Activated CD4-positive, CD25-positive, alpha-beta regulatory T cell (primary cell): ENCODE results near the gene RPUSD4.
"Not testable (repeated sequence)": the region's sequence is repeated elsewhere in the genome, so short reads cannot be mapped to it uniquely, and the experiment has no call there.

Experiments used
- DNase-seq, 4 experiments: peaks; one replicate each; lab custom pipeline; 2025; lab: John Stamatoyannopoulos, UW

Gene RPUSD4, protein sequence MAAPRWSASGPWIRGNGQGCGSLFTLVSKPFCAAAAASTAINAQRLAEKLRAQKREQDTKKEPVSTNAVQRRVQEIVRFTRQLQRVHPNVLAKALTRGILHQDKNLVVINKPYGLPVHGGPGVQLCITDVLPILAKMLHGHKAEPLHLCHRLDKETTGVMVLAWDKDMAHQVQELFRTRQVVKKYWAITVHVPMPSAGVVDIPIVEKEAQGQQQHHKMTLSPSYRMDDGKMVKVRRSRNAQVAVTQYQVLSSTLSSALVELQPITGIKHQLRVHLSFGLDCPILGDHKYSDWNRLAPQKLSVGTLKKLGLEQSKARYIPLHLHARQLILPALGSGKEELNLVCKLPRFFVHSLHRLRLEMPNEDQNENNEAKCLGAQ

GRCh38 chr11:126211236-126212088, at the start of gene RPUSD4, which contains the start of gene FAM118B:
Gene RPUSD4, minus strand, starts transcription at chr11:126211650. Its CDS starts 12 bp downstream, at chr11:126211638.
Gene FAM118B, plus strand, starts transcription at chr11:126211782. Its CDS starts 23,220 bp downstream, at chr11:126235002.
- DNase-seq: peak; percentile 96 to 99 (median 97)

DNA sequence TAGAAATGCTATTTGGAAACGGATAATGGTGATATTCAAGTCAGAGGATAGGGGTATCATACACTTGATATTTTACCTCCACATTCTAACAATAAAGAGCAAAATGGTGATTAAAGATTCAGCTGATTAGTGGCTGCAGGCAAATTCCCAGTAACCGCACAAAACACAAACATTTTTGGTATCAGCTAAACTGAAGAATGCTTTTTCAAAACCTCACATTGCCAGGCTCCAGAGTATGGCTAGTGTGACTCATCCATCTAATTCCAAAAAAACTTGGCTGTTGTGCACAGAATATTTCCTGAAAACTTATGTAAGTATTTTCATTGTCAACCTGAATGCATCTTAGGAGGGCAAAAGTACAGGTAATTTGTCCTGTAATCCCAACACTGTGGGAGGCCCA, 46.3 kb upstream of the RPUSD4 start:
- DNase-seq: no peak

DNA sequence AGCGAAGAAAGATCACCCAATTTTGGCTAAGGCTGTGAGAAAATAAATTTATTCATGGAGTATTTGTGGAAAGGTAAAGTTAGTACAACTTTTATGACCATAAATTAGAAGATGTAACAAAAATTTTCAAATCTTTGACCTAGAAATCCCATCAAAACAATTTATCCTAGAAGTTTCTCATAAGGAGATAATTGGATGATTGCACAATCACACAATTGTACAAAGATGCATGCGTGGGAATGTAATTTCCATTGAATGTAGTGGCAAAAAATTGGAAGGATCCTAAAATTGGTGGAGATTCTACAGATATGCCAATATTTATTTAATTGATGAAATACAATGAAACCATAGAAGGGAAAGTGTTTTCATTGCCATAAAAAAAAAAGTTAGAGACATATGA, 45.7 kb upstream of the RPUSD4 start:
- DNase-seq: no peak

GRCh38 chr11:126256216-126256615, 44.8 kb upstream of the RPUSD4 start:
- no peak for DNase-seq

DNA sequence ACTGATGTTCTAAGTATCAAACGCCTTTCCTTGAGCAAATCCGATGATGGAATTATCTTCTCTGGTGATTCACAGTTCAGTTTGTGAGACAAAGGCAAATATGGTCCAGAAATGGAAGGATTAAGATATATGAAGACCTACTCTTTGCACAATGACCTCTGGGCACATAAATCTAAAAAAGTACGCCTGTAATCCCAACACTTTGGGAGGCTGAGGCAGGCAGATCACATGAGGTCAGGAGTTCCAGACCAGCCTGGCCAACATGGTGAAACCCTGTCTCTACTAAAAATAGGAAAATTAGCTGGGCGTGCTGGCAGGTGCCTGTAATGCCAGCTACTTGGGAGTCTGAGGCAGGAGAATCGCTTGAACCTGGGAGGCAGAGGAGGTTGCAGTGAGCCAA, 44.1 kb upstream of the RPUSD4 start:
- not testable (repeated sequence) for DNase-seq

GRCh38 chr11:126254819-126255218, 43.4 kb upstream of the RPUSD4 start:
- no peak for DNase-seq

DNA sequence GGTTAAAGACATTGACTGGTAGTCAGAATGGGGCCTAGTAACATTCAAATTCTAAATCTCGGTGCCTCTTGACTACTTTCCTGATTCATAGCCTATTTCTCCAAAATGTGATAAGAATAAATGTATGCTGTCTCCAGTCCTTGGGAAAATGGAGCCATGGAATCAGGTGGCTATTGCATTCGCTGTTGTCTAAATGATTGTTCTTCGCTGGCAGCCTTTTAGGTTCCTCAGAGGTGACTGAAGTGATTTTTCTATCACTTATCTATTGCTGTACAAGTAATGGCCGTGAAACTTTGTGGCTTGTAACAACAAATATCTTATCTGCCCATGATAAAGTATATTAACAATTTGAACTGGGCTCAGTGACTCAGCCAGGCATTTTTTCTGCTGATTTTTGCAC, 41.8 kb upstream of the RPUSD4 start:
- no peak for DNase-seq

GRCh38 chr11:126246636-126247035, 35.2 kb upstream of the RPUSD4 start:
- no peak for DNase-seq

DNA sequence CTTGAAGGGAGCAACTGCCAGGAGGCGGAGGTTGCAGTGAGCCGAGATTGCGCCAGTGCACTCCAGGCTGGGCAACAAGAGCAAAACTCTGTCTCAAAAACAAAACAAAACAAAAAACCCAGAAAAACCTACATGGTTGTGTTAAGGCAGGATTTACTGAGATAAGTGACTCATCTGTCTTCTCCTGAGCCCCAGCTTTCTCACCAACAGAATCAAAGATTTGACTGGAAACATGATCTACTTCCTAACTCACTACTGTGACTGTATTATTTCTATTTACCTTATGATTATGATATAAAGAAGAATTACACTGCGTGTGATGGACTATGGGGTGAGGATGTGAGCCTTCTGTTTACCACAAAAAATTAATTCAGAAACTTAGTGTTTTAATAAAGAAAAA, 21.9 kb upstream of the RPUSD4 start:
- DNase-seq: no peak

GRCh38 chr11:126232683-126233082, 21.2 kb upstream of the RPUSD4 start:
- no peak for DNase-seq

- DNase-seq: no peak
Observed at GRCh38 chr11:126231725-126232459, 20.4 kb upstream of the RPUSD4 start.

DNA sequence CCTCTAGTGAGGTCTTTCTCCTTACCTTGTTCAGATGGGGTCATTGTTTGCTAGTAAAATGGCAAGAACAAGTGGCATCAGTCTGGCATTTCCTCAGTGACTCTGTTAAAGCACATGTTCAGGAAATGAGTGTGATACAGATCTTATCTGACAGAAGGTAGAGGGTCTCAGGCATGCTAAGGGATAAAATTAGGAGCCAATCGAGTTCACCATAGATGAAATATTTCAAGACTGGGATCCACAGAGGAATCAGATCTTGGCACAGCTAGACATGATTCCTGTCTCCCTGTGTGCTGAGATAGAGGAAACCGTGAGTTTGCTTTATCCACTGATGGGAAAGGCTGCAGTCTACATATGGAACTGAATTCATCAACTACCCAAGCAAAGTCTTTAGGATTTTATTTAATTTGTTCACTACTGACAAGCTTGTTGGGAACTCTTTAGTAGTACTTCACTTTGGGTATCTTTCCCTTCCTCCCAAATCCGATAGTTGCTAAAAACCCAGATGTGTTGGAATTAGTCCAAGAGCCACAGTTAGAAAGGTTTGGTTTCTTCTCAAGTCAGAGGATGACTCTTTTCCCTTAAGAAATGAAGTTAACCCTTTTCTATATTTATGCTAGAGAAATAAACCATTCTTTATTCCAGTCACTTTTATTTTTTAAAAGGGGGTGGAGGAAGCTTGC, 18.5 kb upstream of the RPUSD4 start:
- no peak for DNase-seq

DNA sequence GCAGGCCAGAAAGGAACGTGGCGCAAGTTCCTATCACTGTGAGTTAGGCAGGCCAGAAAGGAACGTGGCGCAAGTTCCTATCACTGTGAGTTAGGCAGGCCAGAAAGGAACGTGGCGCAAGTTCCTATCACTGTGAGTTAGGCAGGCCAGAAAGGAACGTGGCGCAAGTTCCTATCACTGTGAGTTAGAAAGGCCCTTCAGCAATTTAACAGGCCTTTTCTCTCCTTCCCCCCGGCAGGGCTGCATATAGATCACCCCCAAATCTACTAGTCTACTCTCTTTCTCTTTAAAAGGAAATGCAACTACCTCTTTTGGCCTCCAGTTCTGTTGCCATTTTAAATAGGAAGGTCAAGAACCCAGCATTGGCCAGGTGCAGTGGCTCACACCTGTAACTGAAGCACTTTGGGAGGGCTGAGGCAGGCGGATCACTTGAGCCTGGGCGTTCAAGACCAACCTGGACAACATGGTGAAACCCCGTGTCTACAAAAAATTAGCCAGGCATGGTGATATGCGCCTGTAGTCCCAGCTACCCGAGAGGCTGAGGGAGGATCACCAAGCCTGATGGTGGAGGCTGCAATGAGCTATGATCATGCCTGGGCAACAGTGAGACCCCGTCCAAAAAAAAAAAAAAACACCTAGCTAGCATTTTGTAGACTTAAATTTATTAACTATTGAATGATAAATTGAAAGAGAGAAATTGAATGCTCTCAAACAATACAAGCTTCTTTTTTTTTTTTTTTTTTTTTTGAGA, 15.1 kb upstream of the RPUSD4 start:
- no peak for DNase-seq

- no peak for DNase-seq
Observed at GRCh38 chr11:126225295-126225665, 13.8 kb upstream of the RPUSD4 start.

- no peak for DNase-seq
Observed at GRCh38 chr11:126224647-126225294, 13.3 kb upstream of the RPUSD4 start.

- DNase-seq: no peak
Observed at GRCh38 chr11:126219547-126219946, 8.1 kb upstream of the RPUSD4 start.

- no peak for DNase-seq
Observed at GRCh38 chr11:126217491-126217890, 6.0 kb upstream of the RPUSD4 start.

- DNase-seq: no peak
Observed at GRCh38 chr11:126216526-126217305, 5.3 kb upstream of the RPUSD4 start.

DNA sequence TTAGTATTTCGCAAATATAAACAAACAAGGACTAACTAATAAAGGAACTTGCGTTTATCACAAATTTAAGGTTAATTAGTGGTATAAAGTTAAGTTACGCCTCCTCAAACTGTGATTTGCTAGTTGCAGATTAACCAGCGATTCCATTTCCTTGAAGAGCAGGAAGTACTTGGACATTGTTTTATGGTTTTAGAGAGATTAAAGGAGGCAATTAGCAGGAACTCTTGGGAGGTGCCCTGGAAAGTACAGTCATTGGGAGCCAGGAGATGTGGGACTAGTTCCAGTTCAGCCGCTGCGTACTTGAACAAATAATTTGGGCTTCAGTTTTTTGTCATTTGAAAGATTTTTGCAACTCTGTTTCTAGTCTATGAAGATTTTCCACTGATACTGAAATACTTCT, 3.4 kb upstream of the RPUSD4 start:
- DNase-seq: no peak

DNA sequence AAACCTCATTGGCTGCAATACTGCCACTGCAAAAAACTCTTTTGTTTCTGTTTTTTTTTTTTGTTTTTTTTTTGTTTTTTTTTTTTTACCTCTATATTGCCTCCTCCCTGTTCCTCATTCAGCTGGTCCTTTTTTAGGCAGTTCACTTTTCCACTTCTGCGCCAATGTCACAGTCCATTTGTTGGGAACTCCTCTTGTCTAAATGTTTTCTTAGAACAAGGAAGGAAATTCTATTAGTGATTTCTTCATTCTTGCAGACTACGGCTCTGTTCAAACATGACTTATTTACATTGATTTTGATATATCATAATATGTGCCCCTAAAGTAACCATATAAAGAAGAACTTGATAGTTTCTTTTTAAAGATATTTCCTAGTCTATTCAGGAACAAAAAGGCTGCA, 3.0 kb upstream of the RPUSD4 start:
- no peak for DNase-seq
